Left lung (tissue), 10 donors: ENCODE measurements around the gene SCYGR1. TPM values are rescaled to one million over a fixed set of nuclear protein-coding genes. Genes with fewer than 3 reads are reported as not detected.

Source experiments
- ATAC-seq: fragments of 200-7000 bp; cut with Tn5 transposase; one replicate; pipeline ENCODE4 v1.9.1; 2020; ENCODE audit warnings: moderate library complexity
- DNase-seq, 4 donors: peaks; one replicate each; pipeline ENCODE4 v3.0.0-alpha.2; 2013 to 2020
- H3K27ac ChIP-seq, 2 donors: fragments of 200-600 bp; sonication (generic) in 1 of 2; one replicate each; pipeline versions ENCODE4 v1.5.0 to v1.8.0; 2020 to 2021
- H3K27me3 ChIP-seq, 2 donors: fragments of 200-600 bp; sonication (generic) in 1 of 2; one replicate each; pipeline versions ENCODE4 v1.5.0 to v1.8.0; 2020 to 2021
- H3K36me3 ChIP-seq, 2 donors: fragments of 200-600 bp; sonication (generic) in 1 of 2; one replicate each; pipeline versions ENCODE4 v1.5.0 to v1.8.0; 2020 to 2021
- H3K4me1 ChIP-seq, 2 donors: fragments of 200-600 bp; one replicate each; pipeline ENCODE4 v1.8.0; 2021
- H3K4me3 ChIP-seq, 2 donors: fragments of 200-600 bp; sonication (generic) in 1 of 2; one replicate each; pipeline versions ENCODE4 v1.5.0 to v1.8.0; 2020 to 2021; ENCODE audit warnings: mild to moderate bottlenecking in 1 of 2
- H3K9me3 ChIP-seq, 2 donors: fragments of 200-600 bp; sonication (generic) in 1 of 2; one replicate each; pipeline versions ENCODE4 v1.5.0 to v1.8.0; 2020 to 2021
- intact Hi-C, 2 donors: fragments of 100-400 bp; cut with DNase I; formaldehyde crosslinking; loops; one replicate each; pipeline versions ENCODE4 v1.11.2 to v1.14.2; 2022
- polyA plus RNA-seq, 6 donors: library from polyadenylated mRNA; unstranded; fragments of 120-200 nt; gene quantifications; one replicate each; pipeline ENCODE4 v1.2.1, GENCODE V29; 2013; ENCODE audit not compliant: insufficient read length in 6 of 6
- total RNA-seq, 2 donors: library from RNA; stranded (reverse); fragmentation: NEBNext Ultra II Directional; extraction: Animal tissue kit (Norgen Biotek cat#: 25700); gene quantifications; one replicate each; pipeline ENCODE4 v1.2.1, GENCODE V29; 2021
- TF ChIP-seq, protein P1 (sequence below), 2 donors: fragments of 200-600 bp; sonication (generic) in 1 of 2; IDR thresholded peaks; one replicate each; pipeline versions ENCODE4 v1.5.0 to v1.8.0; 2021; ENCODE audit warnings: antibody characterized with exemption in 2 of 2
- donor health status: DM: no; HTN: yes; CAD: no.
- donor health status: DM: no; HTN: no; CAD: no.

SCYGR1 gene
- total and polyA plus RNA-seq, 8 donors, result not detected

DNA sequence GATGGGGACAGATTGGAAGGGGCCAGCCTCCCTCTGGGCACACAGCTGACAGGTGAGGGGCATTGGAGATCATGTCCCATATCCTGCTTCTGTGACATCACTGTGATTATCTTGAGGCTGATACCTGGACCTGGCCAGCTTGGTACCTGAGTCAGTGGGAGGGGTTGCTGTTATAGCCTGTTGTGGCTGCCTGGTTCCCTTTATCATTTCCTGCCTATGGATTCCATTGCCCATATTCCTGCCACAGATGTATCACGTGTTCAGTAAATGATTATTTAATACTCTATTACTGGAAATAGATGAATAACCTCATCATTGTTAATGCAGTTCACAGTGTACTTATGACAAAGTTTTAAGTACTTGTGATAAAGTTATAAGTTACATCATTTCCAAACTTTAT is 7.8 kb upstream of the SCYGR1 start:
- Histone ChIP-seq H3K27ac (no peak overlapping the region), H3K27me3 (no peaks in the 10 kb centered on the region), H3K9me3 (no peaks in the 10 kb centered on the region), H3K4me1 (peaks cover 0 to 26% of the 10 kb centered on the region in 2 donors), H3K36me3 (no peaks in the 10 kb centered on the region), H3K4me3 (no peak overlapping the region)
- no peak for ATAC-seq
- DNase-seq, result no peak
- intact Hi-C loops, result no loop called here
- TF ChIP-seq, protein P1, sequence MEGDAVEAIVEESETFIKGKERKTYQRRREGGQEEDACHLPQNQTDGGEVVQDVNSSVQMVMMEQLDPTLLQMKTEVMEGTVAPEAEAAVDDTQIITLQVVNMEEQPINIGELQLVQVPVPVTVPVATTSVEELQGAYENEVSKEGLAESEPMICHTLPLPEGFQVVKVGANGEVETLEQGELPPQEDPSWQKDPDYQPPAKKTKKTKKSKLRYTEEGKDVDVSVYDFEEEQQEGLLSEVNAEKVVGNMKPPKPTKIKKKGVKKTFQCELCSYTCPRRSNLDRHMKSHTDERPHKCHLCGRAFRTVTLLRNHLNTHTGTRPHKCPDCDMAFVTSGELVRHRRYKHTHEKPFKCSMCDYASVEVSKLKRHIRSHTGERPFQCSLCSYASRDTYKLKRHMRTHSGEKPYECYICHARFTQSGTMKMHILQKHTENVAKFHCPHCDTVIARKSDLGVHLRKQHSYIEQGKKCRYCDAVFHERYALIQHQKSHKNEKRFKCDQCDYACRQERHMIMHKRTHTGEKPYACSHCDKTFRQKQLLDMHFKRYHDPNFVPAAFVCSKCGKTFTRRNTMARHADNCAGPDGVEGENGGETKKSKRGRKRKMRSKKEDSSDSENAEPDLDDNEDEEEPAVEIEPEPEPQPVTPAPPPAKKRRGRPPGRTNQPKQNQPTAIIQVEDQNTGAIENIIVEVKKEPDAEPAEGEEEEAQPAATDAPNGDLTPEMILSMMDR (IDR thresholded peaks at IDR 0.05), result no peak

DNA sequence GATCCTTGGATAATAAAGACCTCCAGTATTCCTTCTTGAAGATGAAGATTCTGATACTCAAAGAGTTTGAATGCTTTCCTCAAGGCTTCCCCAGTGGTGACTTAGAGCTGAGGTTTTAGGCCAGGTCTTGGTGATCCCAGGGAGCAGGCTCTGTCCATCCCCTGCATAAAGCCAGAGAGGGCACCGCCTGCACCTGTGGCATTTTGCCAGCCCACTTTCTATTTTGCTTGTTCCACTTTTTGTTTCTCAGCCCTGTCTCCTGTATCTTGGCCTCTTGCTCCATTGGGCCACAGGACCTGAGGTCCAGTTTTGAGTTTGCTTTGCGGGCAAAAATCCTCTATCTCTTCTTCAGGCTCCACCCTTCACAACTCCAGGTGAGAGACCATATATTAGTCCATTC is 6.7 kb upstream of the SCYGR1 start:
- Histone ChIP-seq H3K4me1 (peaks cover 0 to 26% of the 10 kb centered on the region in 2 donors), H3K27me3 (no peaks in the 10 kb centered on the region), H3K36me3 (no peaks in the 10 kb centered on the region), H3K9me3 (no peaks in the 10 kb centered on the region), H3K4me3 (no peak overlapping the region), H3K27ac (no peak overlapping the region)
- DNase-seq (no peak), ATAC-seq (no peak)
- intact Hi-C loops, result no loop called here
- TF ChIP-seq, protein P1 (IDR thresholded peaks at IDR 0.05), result no peak

DNA sequence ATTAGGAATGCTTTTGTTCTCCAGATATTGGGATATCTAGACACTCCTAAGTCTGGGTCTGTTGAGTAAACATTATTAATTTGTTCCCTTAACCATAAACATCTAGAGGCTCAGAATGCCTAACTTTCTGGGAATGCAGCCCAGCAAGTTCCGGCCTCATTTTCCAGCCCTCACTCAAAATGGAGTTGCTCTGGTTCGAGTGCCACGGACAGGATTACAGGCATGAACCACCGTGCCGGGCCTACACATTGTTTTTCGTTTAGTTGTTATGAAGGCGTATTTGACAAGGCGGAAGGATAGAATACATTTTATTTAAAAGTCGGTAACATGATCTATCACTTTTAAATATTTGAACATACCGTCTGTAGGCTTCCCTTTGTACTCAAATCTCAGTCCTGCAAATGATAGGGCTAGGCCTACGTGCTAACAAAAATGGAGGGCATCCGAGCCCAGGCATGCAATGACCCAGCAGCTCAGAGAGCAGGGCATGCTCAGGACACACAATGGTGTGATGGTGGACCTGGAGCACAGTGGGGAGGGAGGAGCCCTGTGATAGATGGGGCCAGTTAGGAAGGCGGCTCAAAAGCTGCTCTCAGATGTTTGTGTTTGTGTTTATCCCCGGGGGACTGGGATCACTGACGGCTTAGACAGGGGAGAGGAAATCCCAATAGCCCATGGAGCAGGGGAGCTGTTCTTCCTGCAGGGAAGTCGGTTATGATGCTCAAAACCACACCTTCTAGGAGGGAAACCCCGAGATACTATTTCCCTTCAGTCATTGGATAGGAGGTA is 2.9 kb upstream of the SCYGR1 start:
- H3K9me3 ChIP-seq, result no peaks in the 10 kb centered on the region
- H3K4me1 ChIP-seq, result peaks cover 0 to 22% of the 10 kb centered on the region in 2 donors
- TF ChIP-seq, protein P1 (IDR thresholded peaks at IDR 0.05), result no peak
- intact Hi-C loops, result no loop called here
- DNase-seq, result no peak
- no peaks in the 10 kb centered on the region for H3K36me3 ChIP-seq
- no peaks in the 10 kb centered on the region for H3K27me3 ChIP-seq
- H3K27ac ChIP-seq, result no peak overlapping the region
- no peak overlapping the region for H3K4me3 ChIP-seq
- ATAC-seq, result no peak

DNA sequence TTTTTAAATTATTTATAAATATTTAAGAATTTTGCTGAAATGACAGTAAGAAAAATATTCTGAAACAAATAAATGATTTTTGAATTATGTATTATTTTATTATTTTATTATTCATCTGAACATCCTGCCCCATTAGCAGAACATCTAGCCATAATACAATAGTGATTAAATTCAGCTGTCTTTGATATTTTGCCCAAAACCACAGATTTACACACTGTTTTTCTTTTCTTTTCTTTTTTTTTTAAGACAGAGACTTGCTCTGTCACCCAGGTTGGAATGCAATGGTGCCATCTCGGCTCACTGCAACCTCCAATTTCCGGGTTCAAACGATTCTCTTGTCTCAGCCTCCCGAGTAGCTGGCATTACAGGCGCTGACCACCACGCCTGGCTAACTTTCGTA is 1.9 kb upstream of the SCYGR1 start:
- DNase-seq (no peak), ATAC-seq (no peak)
- no peak overlapping the region for H3K4me3 ChIP-seq
- no peaks in the 10 kb centered on the region for H3K27me3 ChIP-seq
- intact Hi-C loops, result no loop called here
- H3K27ac ChIP-seq, result no peak overlapping the region
- H3K9me3 ChIP-seq, result no peaks in the 10 kb centered on the region
- no peaks in the 10 kb centered on the region for H3K36me3 ChIP-seq
- TF ChIP-seq, protein P1 (IDR thresholded peaks at IDR 0.05), result no peak
- H3K4me1 ChIP-seq, result peaks cover 0 to 27% of the 10 kb centered on the region in 2 donors

DNA sequence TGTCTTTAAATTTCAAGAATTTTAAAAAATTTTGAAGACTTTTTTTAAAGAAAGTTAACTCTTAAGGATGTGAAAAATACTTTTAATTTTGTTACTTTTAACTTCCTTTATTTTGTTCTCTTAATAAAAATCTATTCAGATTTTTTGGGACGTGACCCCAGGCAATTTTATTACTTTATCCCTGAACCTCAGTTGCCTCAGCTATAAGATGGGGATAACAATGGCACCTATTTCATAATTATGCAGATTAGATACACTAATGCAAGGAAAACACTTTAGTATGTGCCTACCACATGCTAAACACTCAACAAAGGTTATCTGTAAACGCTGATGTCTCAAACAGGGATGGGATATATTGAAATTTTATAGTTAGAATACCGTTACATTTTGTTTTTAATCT is 1.5 kb upstream of the SCYGR1 start:
- Histone ChIP-seq H3K27ac (no peak overlapping the region), H3K4me1 (peaks cover 0 to 30% of the 10 kb centered on the region in 2 donors), H3K9me3 (no peaks in the 10 kb centered on the region), H3K27me3 (no peaks in the 10 kb centered on the region), H3K36me3 (no peaks in the 10 kb centered on the region), H3K4me3 (no peak overlapping the region)
- no peak for ATAC-seq
- intact Hi-C loops, result no loop called here
- TF ChIP-seq, protein P1 (IDR thresholded peaks at IDR 0.05), result no peak
- DNase-seq, result no peak
